SK-N-SH treated with all-trans-retinoic acid at 6 μM for 48 hours (cell line): Measurements from ENCODE around the gene LRP8.

Experiments
- ATAC-seq: fragments of 200-7000 bp; cut with Tn5 transposase; 3 replicates; pipeline ENCODE4 v1.9.1; 2020; ENCODE audit warnings: mild to moderate bottlenecking, moderate library complexity
- ARNTL ChIP-seq: fragments of 450-650 bp; formaldehyde crosslinking; IDR thresholded peaks from 2 replicates; pipeline ENCODE4 v1.5.0; 2020; ENCODE audit warnings: low read depth, mild to moderate bottlenecking, moderate library complexity, borderline replicate concordance
- BACH2 ChIP-seq: fragments of 250-450 bp; sonication (Bioruptor Pico); IDR thresholded peaks from 2 replicates; pipeline ENCODE4 v1.9.0; 2021; ENCODE audit warnings: mild to moderate bottlenecking, borderline replicate concordance
- CSDC2 ChIP-seq: fragments of 250-450 bp; sonication (Bioruptor Pico); IDR thresholded peaks from 2 replicates; pipeline ENCODE4 v1.5.0; 2020; ENCODE audit warnings: mild to moderate bottlenecking, moderate library complexity
- CSRNP3 ChIP-seq: fragments of 250-450 bp; sonication (Bioruptor Pico); IDR thresholded peaks from 2 replicates; pipeline ENCODE4 v1.5.1; 2021; ENCODE audit warnings: mild to moderate bottlenecking, moderate library complexity
- ESRRG ChIP-seq: fragments of 250-450 bp; sonication (Bioruptor Pico); IDR thresholded peaks from 2 replicates; pipeline ENCODE4 v1.6.1; 2021; ENCODE audit warnings: mild to moderate bottlenecking
- GLIS3 ChIP-seq: fragments of 250-450 bp; sonication (Bioruptor Pico); IDR thresholded peaks from 2 replicates; pipeline ENCODE4 v1.5.0; 2020; ENCODE audit warnings: mild to moderate bottlenecking, moderate library complexity
- ISL1 ChIP-seq: fragments of 250-450 bp; sonication (Bioruptor Pico); IDR thresholded peaks from 2 replicates; pipeline ENCODE4 v2.1.2; 2022; ENCODE audit warnings: mild to moderate bottlenecking, moderate library complexity
- OSR1 ChIP-seq: fragments of 250-450 bp; sonication (Bioruptor Pico); IDR thresholded peaks from 2 replicates; pipeline ENCODE4 v1.8.0; 2022; ENCODE audit warnings: moderate library complexity, mild to moderate bottlenecking, inconsistent platforms
- POU6F1 ChIP-seq: fragments of 250-450 bp; sonication (Bioruptor Pico); IDR thresholded peaks from 2 replicates; pipeline ENCODE4 v1.8.0; 2021; ENCODE audit warnings: low read depth, mild to moderate bottlenecking, moderate library complexity, borderline replicate concordance
- PPARA ChIP-seq: fragments of 250-450 bp; sonication (Bioruptor Pico); IDR thresholded peaks from 2 replicates; pipeline ENCODE4 v1.5.0; 2020; ENCODE audit warnings: mild to moderate bottlenecking, borderline replicate concordance
- RARB ChIP-seq: fragments of 250-450 bp; sonication (Bioruptor Pico); IDR thresholded peaks from 2 replicates; pipeline ENCODE4 v1.8.0; 2021; ENCODE audit warnings: mild to moderate bottlenecking, moderate library complexity
- SNAI2 ChIP-seq: fragments of 250-450 bp; sonication (Bioruptor Pico); IDR thresholded peaks from 2 replicates; pipeline ENCODE4 v1.5.0; 2020; ENCODE audit warnings: mild to moderate bottlenecking, moderate library complexity
- TCF4 ChIP-seq: fragments of 250-450 bp; sonication (Bioruptor Pico); IDR thresholded peaks from 2 replicates; pipeline ENCODE4 v1.8.0; 2021; ENCODE audit warnings: mild to moderate bottlenecking, moderate library complexity, borderline replicate concordance
- TOX ChIP-seq: fragments of 250-450 bp; sonication (Bioruptor Pico); IDR thresholded peaks from 2 replicates; pipeline ENCODE4 v1.8.0; 2021; ENCODE audit warnings: mild to moderate bottlenecking, moderate library complexity, borderline replicate concordance
- TSHZ2 ChIP-seq: fragments of 250-450 bp; sonication (Bioruptor Pico); IDR thresholded peaks from 2 replicates; pipeline ENCODE4 v1.5.0; 2020; ENCODE audit warnings: mild to moderate bottlenecking, moderate library complexity
- ZC3H10 ChIP-seq: fragments of 250-450 bp; sonication (Bioruptor Pico); IDR thresholded peaks from 2 replicates; pipeline ENCODE4 v1.5.1; 2021; ENCODE audit warnings: mild to moderate bottlenecking, moderate library complexity
- ZFP3 ChIP-seq: fragments of 250-450 bp; sonication (Bioruptor Pico); IDR thresholded peaks from 2 replicates; pipeline ENCODE4 v1.5.0; 2020; ENCODE audit warnings: mild to moderate bottlenecking, moderate library complexity
- ZFP30 ChIP-seq: fragments of 450-650 bp; formaldehyde crosslinking; IDR thresholded peaks from 2 replicates; pipeline ENCODE4 v1.5.0; 2022; ENCODE audit warnings: mild to moderate bottlenecking, moderate library complexity
- ZNF565 ChIP-seq: fragments of 450-650 bp; formaldehyde crosslinking; conservative IDR thresholded peaks from 2 replicates; pipeline ENCODE4 v1.5.0; 2020; ENCODE audit warnings: low read depth, mild to moderate bottlenecking, moderate library complexity
- ZNF70 ChIP-seq: fragments of 450-650 bp; formaldehyde crosslinking; IDR thresholded peaks from 2 replicates; pipeline ENCODE4 v1.5.0; 2020; ENCODE audit warnings: mild to moderate bottlenecking, moderate library complexity
- ZNF8 ChIP-seq: fragments of 450-650 bp; formaldehyde crosslinking; IDR thresholded peaks from 2 replicates; pipeline ENCODE4 v1.5.0; 2020; ENCODE audit warnings: mild to moderate bottlenecking, moderate library complexity
- TF ChIP-seq, protein P1 (sequence below): fragments of 250-450 bp; sonication (Bioruptor Pico); IDR thresholded peaks from 2 replicates; pipeline ENCODE4 v1.8.0; 2020; ENCODE audit warnings: mild to moderate bottlenecking, moderate library complexity, borderline replicate concordance
- TF ChIP-seq, protein P2 (sequence below): fragments of 250-450 bp; sonication (Bioruptor Pico); IDR thresholded peaks from 2 replicates; pipeline ENCODE4 v1.5.1; 2020; ENCODE audit warnings: low read depth, mild to moderate bottlenecking, moderate library complexity

LRP8 gene

DNA sequence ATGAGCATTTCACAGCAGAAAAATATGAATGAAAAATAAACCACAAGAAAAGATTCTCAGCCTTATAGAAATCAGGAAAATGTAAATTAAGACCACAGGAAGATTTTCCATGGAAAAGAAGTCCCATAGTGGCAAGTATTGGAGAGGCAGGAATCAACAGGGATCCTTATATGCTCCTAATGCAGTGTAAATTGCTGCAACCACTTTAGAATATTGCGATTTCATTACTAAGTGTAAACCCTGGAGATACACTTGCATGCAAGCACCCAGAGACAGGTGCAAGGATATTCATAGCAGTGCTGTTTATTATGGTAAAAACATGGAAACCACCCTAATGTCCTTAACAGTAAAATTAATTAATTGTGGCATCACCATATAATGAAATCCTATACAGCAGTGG lies 10.6 kb upstream of the LRP8 start (continued):
- no peak for TF ChIP-seq POU6F1 (CRISPR knock-in tag)

DNA sequence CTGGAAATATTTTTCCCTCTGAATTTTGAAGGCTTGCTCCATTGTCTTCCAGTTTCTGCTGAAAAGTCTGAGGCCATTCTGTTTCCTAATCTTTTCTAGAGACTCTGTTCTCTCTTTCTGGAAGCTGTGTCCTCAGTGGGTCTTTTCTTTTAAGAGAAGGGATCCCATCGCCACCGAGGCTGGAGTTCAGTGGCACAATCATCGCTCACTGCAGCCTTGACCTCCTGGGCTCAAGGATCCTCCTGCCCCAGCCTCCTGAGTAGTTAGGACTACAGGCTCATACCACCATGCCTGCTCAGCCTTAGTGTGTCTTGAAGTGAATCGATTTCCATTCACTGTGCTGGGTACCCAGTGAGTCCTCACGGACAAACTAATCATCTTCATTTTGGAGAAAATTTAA lies 9.6 kb upstream of the LRP8 start:
- TF ChIP-seq PPARA (no peak), TOX (CRISPR knock-in tag) (no peak), ZFP3 (CRISPR knock-in tag) (no peak), ESRRG (CRISPR knock-in tag) (no peak), ARNTL (CRISPR knock-in tag) (no peak), ZNF70 (CRISPR knock-in tag) (no peak), POU6F1 (CRISPR knock-in tag) (no peak), TSHZ2 (CRISPR knock-in tag) (no peak), TCF4 (CRISPR knock-in tag) (no peak), ISL1 (no peak), GLIS3 (CRISPR knock-in tag) (no peak), ZFP30 (CRISPR knock-in tag) (no peak), OSR1 (CRISPR knock-in tag) (no peak), ZNF8 (CRISPR knock-in tag) (no peak), ZNF565 (CRISPR knock-in tag) (no peak), RARB (CRISPR knock-in tag) (no peak), CSRNP3 (CRISPR knock-in tag) (no peak)
- TF ChIP-seq, protein P1, sequence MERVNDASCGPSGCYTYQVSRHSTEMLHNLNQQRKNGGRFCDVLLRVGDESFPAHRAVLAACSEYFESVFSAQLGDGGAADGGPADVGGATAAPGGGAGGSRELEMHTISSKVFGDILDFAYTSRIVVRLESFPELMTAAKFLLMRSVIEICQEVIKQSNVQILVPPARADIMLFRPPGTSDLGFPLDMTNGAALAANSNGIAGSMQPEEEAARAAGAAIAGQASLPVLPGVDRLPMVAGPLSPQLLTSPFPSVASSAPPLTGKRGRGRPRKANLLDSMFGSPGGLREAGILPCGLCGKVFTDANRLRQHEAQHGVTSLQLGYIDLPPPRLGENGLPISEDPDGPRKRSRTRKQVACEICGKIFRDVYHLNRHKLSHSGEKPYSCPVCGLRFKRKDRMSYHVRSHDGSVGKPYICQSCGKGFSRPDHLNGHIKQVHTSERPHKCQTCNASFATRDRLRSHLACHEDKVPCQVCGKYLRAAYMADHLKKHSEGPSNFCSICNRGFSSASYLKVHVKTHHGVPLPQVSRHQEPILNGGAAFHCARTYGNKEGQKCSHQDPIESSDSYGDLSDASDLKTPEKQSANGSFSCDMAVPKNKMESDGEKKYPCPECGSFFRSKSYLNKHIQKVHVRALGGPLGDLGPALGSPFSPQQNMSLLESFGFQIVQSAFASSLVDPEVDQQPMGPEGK (CRISPR knock-in tag): no peak
- TF ChIP-seq, protein P2, sequence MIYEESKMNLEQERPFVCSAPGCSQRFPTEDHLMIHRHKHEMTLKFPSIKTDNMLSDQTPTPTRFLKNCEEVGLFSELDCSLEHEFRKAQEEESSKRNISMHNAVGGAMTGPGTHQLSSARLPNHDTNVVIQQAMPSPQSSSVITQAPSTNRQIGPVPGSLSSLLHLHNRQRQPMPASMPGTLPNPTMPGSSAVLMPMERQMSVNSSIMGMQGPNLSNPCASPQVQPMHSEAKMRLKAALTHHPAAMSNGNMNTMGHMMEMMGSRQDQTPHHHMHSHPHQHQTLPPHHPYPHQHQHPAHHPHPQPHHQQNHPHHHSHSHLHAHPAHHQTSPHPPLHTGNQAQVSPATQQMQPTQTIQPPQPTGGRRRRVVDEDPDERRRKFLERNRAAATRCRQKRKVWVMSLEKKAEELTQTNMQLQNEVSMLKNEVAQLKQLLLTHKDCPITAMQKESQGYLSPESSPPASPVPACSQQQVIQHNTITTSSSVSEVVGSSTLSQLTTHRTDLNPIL (CRISPR knock-in tag): no peak
- TF ChIP-seq, all 23 proteins: peak for 0
- no peak for ATAC-seq

DNA sequence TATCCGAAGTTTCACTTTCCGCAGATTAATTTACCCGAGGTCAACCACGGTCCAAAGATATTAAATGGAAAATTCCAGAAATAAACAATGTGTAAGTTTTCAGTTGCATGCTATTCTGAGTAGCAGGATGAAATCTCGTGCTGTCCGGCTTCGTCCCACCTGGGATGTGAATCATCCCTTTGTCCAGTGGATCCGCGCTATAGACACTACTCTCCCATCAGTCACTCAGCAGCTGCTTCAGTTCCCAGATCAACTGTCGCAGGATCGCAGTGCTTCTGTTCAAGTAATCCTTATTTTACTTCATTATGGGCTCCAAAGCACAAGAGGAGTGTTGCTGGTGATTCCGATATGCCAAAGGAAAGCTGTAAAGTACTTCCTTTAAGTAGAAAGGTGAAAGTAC lies 8.3 kb upstream of the LRP8 start:
- no peak for ATAC-seq
- TF ChIP-seq ISL1 (no peak), GLIS3 (CRISPR knock-in tag) (no peak), TCF4 (CRISPR knock-in tag) (no peak), CSDC2 (CRISPR knock-in tag) (no peak), TSHZ2 (CRISPR knock-in tag) (no peak), BACH2 (CRISPR knock-in tag) (no peak), ESRRG (CRISPR knock-in tag) (no peak), SNAI2 (no peak), ZFP30 (CRISPR knock-in tag) (no peak), ZC3H10 (CRISPR knock-in tag) (no peak), ZFP3 (CRISPR knock-in tag) (no peak)
- TF ChIP-seq, protein P2 (CRISPR knock-in tag): no peak
